HG02885 (cell line): ENCODE measurements around the gene ERC1.
"Not testable (repeated sequence)": the region's sequence is repeated elsewhere in the genome, so short reads cannot be mapped to it uniquely, and the experiment has no call there.

Experiments
- ATAC-seq: cut with Tn5 transposase; IDR thresholded peaks from one replicate; pipeline ENCODE4 v1.9.1; 2021; ENCODE audit warnings: mild to moderate bottlenecking; ENCODE audit not compliant: unreplicated experiment, poor library complexity

The ERC1 gene

GRCh38 chr12:1212526-1212925, 221.5 kb downstream of the ERC1 start:
- no peak for ATAC-seq

GRCh38 chr12:1213205-1213604, 222.2 kb downstream of the ERC1 start:
- no peak for ATAC-seq

- no peak for ATAC-seq
Measured at GRCh38 chr12:1213618-1214205, 222.7 kb downstream of the ERC1 start.

- no peak for ATAC-seq
Measured at GRCh38 chr12:1216560-1216959, 225.5 kb downstream of the ERC1 start.

GRCh38 chr12:1217191-1217949, 226.3 kb downstream of the ERC1 start:
- no peak for ATAC-seq

- no peak for ATAC-seq
Measured at GRCh38 chr12:1218369-1218768, 227.3 kb downstream of the ERC1 start.

GRCh38 chr12:1220127-1221092, 229.4 kb downstream of the ERC1 start:
- ATAC-seq: no peak

GRCh38 chr12:1222858-1223639, 232.0 kb downstream of the ERC1 start:
- ATAC-seq: no peak

- no peak for ATAC-seq
Measured at GRCh38 chr12:1226951-1227350, 235.9 kb downstream of the ERC1 start.

GRCh38 chr12:1234073-1234472, 243.1 kb downstream of the ERC1 start:
- ATAC-seq: no peak

- ATAC-seq: no peak
Measured at GRCh38 chr12:1246637-1247036, 255.6 kb downstream of the ERC1 start.

GRCh38 chr12:1250641-1251040, 259.6 kb downstream of the ERC1 start:
- ATAC-seq: no peak

- ATAC-seq: no peak
Measured at GRCh38 chr12:1252758-1253157, 261.7 kb downstream of the ERC1 start.

- ATAC-seq: not testable (repeated sequence)
Measured at GRCh38 chr12:1255125-1255524, 264.1 kb downstream of the ERC1 start.

- not testable (repeated sequence) for ATAC-seq
Measured at GRCh38 chr12:1255854-1256253, 264.8 kb downstream of the ERC1 start.

- no peak for ATAC-seq
Measured at GRCh38 chr12:1256285-1256684, 265.3 kb downstream of the ERC1 start.

GRCh38 chr12:1256991-1257390, 266.0 kb downstream of the ERC1 start:
- ATAC-seq: no peak

GRCh38 chr12:1262011-1262410, 271.0 kb downstream of the ERC1 start:
- ATAC-seq: no peak

GRCh38 chr12:1267243-1267642, 276.2 kb downstream of the ERC1 start:
- no peak for ATAC-seq

- ATAC-seq: no peak
Measured at GRCh38 chr12:1272142-1272541, 281.1 kb downstream of the ERC1 start.
